ENCODE results near the gene MEI1.

Gene MEI1

DNA sequence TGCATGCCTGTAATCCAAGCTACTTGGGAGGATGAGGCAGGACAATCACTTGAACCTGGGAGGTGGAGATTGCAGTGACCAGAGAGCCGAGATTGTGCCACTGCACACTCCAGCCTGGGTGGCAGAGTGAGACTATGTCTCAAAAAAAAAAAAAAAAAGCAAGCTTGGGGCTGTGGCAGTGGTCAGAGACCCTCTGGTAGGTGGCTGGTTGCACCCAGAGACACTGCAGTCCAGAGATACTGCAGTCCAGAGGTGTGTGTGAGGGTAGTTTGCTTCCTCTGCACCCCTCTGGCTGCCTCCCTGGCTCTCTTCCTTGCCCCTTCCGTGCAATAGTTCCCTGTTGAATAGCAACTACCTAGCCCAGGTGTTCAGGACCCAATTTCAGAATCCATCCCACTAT is 99.4 kb downstream of the MEI1 start:
- DNase-seq: no peak

DNA sequence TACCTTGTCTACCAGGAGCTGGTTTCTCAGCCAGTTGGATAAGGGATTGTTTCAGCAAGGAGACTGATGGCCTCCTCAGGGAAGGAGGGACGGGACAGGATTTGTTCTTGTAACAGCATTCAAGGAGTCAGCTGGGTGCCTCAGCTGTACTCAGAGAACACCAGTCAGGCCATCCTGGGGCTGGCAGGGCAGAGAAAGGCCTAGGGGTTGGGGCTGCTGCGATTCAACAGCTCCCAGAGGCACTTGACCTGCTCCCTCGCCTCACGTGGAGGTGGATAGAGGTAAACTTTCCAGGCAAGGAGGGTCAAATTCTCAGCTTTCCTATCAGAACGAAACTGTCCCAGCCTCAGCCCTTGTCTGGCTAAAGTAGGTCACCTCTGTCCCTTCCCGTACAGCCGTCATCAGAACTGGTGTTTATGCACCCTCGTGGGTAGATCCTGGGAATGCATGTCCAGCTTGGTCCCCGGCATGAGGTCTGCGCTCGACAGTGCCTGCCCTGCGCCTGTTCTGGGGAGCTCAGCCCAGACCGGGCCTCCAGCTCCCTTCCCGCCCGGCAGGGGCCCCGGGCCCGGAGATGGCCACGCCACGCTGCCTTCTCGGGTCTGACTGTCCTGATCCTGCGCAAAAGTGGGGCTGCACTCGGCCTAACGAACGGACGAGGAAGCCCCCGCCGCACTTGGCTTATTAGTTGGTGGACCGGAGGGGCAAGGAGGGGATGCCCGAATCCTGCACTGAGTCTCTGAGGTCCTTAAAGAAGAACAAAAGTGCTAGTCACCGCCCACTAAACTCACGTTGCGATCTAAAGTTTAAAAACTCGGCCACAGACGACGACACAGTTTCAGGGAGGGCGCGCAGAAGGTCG is 100.4 kb downstream of the MEI1 start:
- DNase-seq: no peak

DNA sequence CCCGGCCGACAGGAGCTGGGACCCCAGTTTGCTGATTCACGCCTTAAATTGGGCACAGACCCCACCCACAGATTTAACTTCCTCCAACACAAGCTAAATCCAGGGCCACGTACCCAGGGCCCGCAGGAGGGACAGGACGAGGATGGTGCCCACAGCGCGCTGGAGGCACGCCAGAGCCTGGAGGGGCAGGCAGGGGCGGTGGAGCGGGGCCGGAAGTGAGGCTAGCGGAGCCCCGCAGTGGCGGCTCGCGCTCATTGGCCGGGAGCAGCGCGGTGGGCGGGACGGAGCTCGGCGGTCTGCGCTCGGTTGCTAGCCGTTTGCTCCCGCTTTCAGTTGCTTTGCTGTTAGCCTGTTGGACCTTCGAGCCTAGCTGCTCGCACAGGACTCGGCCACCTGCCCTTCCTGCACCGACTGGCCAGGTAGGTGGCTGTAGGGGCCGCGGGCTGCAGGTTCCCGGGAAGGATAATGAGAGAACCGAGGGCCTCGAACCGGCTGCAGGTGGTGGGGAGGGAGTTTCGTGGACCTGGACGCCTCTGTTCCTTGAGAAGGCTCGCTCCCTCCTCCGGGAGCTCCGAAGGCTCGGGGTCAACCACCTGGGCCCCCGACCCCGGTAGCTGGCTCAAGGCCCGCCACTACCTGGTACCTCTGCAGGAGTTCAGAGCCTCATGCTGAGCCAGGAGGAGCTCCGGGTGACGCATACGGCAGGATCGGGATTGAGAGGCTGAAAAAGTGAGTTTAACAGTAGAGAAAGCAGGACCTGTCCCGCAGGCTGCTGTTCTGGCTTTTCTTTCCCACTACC is 101.2 kb downstream of the MEI1 start, which contains the start of gene CCDC134:
CCDC134 (plus strand) TSS at position 332 of the 799 bp plus-strand sequence. CDS start 8,212 bp downstream, outside the sequence.
- peak; percentile 38 to 78 for DNase-seq

DNA sequence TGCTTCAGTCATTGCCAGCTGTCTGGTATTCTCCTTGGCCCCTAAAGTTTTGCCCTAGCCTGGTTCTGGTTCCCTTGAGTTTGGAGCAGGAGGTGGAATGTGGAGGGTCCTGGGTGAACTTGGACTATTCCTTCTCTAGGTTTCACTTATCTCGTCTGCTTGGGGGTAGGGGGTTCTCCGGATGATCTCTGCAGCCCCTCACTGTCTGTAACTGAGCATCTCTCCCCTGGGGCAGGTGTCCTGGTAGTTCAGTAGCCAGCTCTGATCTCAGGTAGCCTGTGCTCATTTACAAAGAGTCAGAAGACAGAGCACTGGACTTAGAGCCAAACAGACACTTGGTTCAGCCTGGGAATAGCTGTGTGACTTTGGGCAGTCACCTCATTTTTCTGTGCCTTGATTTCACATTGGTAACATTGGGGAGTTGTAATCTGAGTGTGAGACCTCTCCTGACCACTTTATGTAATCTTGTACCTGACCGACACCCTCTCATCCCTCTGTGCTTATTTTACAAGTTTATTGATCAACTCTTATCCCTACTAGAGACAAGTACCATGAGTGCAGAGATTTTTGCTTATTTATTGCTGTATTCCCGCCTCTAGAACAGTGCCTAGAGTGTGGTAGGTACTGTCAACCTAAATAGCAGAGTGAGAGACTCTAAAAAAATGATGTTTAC is 102.0 kb downstream of the MEI1 start:
- DNase-seq: no peak

DNA sequence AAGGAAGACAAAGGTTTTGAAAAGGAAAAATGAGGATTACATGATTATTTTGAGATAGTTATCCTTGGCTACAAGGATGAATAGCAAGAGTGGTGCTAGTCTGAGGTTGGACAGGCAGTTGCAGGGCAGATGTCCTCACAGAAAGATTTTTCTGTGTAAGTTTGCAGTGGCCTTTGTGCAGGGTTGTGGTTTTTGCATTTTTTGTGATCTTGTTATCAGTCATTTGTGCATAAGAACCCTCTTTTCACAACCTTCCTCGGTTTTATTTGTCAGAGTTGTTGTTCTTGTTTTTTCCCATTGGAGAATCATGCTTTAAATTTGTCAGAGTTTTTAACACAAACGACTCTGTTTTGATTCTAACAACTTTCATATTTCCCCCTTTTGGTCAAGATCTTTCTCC is 102.6 kb downstream of the MEI1 start:
- DNase-seq: no peak

DNA sequence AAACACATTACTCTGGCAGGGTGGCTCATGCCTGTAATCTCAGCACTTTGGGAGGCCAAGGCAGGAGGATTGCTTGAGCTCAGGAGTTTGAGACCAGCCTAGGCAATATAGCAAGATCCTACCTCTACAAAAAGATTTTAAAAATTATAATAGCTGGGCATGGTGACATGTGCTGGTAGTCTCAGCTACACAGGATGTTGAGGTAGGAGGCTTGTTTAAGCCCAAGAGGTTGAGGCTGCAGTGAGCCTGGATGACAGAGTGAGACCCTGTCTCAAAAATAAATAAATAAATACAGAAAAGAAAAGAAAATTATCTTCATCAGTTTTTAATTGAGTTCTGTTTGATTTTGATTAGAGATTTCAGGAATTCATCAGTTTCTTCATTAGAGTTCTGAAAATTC is 106.3 kb downstream of the MEI1 start:
- no peak for DNase-seq

DNA sequence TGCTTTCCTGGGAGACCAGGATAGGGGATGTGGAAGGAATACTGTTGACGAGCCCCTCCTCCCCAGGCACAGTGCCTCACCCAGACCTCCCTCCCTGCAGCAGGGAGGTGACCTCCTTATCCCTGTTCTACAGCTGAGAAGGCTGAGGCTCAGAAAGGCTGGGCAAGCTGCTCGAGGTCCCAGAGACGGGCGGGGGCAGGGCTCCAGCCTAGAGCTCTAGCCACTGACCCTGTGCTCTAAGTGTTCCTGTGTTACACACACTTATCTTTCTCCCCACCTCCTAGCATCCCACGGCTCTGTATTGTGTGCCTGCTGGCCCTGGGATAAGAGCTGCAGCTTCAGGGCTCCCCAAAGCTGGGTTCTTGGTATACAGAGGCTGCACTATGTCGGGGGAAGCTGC is 109.1 kb downstream of the MEI1 start:
- DNase-seq: no peak

DNA sequence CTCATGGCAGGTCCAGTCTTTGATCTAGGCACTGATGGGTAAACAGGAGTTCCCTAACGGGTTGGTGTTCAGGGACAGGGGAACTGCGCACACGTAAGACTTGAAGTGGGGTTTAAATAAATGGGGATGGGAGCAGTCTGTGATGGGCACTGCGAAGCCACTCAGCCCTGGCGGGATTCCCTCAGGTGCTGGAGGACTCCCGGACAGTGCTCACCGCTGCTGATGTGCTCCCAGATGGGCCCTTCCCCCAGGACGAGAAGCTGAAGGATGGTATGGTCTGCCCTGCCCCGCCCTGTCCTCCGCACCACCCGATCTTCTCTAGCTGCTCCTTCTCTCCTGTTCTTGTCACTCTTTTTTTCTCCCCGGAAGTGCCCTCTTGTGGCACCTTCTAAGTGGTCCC is 110.7 kb downstream of the MEI1 start:
- no peak for DNase-seq

DNA sequence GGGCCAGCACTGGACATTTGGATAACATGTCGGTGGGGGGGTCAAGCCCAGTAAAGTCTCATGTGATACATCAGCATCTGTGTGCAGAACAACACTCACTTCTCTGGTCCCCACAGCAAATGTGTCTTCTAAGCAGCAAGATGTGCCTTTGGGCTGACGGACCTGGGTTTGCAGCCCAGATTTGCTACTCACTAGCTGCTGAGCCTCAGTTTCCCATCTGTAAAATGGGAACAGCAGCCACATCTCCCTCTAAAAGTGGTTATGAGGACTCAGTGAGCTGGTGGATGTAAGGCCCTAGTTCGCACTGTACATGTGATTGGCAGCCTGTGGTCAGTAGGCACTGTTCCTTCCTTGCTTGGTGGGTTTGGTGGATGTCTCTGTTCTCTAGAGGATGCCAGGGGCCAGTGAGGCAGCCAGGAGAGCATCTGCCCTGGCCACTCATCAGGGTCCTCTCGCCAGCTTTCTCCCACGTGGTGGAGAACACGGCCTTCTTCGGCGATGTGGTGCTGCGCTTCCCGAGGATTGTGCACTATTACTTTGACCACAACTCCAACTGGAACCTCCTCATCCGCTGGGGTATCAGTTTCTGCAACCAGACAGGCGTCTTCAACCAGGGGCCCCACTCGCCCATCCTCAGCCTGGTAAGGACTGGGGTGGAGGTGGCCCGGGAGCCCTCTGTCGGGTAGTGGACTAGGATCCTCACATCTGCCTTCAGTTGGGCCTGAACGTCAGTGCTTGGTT is 113.7 kb downstream of the MEI1 start:
- no peak for DNase-seq

DNA sequence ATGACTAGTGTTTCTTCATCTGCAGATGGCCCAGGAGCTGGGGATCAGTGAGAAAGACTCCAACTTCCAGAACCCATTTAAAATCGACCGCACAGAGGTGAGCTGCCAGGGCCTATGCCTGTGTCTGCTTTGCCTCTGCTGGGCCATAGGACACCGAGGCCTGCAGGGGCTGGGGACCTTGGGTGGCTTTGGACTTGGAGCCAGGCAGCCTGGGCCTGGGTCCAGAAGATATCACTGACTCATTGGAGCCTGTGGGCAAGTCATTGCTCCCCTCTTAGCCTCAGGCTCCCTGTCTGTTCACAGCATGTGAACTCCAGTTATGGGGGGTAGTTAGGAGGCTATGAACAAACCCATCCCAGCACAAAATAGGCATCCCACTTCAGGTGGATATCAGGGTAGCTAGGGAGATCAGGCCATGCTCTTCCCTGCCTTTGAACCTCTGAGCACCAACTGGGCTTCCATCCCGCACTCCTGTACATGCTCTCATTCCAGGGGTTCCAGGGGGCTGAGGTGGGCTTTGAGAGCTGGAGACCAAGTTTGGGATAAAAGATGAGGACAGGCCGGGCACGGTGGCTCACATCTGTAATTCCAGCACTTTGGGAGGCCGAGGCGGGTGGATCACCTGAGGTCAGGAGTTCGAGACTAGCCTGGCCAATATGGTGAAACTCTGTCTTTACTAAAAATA is 114.6 kb downstream of the MEI1 start:
- no peak for DNase-seq

DNA sequence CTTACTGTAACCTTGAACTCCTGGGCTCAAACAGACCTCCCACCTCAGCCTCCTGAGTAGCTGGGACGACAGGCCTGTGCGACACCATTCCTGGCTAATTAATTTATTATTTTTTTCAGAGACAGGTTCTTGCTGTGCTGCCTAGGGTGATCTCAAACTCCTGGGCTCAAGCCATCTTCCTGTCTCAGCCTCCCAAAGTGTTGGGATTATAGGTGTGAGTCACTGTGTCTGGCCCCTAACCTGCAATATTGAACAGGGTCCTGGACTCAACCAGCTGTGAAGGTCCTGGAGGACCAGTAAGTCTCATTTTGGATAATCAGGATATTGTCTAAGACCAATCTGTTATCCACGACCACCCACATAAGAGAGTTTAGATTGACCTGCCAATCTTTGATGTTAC is 116.4 kb downstream of the MEI1 start:
- no peak for DNase-seq

DNA sequence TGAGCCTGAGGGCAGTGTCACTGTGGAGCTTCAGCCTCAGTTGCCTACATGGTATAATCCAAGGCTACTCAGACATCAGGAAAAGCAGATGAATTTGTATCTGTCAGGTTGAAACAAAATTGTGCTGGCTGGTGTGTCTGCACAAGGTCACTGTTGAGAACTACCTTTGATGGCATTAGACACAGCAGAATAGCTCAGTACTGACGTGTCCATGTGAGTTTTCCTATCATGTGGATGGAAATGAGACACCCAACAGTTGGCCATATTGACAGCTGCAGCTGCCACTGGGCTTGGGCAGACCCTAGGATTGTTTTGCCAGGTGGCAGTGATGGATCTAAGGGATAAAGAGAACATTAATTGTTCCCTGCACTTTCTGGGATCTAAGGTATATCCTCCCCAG is 116.9 kb downstream of the MEI1 start:
- DNase-seq: no peak

DNA sequence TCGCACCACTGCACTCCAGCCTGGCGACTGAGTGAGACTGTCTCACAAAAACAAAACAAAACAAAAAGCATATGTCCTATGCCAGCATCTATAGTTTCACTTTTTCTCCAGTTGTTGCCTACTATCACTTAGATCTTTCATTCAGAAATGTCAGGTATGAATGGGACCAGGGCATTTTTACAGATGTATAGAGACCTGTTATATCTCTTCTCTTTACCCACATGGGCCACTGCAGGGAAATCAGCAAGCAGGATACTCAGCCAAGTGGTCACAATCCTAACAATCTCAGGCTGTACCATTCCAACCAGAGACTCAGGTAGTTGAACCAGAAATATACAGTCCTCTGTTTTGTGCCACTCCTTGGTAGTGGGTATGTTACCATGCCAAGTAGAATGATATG is 117.6 kb downstream of the MEI1 start:
- DNase-seq: no peak

DNA sequence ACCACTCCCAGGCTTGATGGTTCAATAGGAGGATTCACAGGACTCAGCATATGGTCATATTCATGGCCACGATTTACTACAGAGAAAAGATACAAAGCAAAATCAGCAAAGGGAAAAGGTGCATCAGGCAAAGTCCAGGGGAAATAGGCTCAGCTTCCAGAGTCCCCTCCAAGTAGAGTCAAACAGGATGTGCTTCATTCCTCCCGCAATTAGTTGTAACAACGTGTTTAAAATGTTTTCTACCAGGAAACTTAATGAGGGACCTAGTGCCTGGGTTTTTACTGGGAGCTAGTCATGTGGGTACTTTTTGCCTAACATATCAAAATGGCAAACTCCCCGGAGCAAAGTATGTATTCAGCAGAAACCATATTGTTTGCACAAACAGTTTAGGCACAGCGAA is 118.7 kb downstream of the MEI1 start:
- no peak for DNase-seq

DNA sequence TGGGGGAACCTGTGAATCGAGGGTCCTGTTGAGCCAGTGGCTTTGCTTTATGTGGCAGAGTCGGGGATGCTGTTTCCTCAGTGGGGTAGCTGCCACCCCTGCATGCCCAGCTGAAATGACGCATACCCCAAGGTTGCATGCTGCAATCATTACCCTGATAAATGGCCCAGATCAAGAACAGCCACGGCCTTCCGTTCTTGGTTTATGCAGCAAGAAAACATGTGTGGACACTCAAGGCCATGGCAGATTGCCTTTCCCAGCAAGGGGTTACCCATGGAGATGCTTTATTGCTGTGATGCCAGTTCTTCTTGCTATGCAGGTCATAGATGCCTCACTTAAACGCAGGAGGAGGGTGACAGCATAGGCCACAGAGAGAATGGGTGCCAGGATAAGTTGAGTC is 119.3 kb downstream of the MEI1 start:
- no peak for DNase-seq

DNA sequence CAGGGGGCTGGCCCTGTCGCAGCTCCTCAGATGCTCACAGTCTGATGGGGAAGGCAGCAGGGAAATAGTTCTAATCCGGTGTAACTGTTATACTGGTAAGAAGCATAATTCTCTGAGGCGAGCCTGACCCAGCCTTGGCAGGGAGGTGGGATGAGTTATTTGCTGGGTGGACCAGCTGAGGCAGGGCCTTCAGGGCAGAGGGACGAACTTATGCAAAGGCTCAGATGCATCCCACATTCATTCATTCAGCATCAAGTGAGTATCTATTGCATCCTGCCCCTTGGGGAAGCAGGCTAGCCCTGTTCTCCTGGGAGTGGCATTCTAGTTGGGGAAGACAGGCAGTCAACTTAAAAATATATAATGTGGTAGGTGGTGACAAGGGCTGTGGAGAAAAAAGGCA is 120.0 kb downstream of the MEI1 start:
- DNase-seq: no peak

DNA sequence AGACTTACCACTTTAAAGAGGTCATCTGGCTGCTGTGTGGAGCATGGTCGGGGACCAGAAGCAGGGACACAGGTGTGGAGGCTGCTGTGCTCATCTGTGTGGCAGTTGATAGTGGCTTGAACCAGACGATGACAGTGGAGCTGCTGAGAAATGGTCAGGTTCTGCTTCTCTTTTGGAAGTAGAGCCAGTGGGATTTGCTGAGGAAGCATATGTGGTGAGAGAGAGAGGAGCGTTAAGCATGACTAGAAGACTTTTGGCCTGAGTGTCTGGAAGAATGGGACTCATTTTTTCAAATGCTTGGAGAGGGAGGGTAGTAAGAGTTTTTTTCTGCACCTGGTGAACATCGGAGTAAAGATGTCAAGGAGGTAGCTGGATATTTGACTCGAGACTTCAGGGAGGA is 121.1 kb downstream of the MEI1 start:
- no peak for DNase-seq

DNA sequence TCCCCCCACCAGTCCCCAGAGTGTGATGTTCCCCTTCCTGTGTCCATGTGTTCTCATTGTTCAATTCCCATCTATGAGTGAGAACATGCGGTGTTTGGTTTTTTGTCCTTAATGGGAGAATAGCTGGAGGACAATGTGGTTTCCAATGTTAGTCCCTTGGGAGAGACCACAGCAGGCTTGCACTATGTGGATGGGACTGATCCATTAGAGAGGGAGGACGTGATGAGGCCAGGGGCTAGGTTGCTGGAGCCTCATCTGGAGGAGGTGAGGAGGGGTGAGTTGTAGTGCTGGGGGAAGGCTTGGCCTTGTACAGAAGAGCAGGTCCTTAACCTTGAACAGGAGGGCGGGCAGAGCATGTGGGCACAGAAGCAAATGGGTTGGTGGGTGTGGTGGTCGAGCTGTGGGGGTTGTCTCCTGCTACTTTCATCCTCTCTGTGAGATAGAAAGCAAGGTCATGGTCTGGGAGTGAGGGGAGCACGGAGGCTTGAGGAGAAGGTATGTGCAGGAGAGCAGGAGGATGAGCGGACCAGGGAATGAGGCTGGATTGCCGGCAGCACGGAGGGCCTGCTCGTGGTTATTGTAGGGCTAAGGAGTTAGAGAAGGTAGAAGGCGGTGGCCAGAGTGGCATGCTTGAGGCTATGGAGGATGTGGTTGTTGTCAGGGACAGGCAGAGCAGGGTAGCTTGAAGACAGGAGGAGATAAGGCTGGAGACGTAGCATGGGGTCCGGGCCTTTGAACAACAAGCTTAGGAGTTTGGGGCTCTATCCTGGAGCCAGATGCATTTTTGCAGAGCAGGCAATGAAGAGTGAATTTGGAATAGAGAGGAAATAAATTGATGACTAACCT is 122.4 kb downstream of the MEI1 start:
- DNase-seq: no peak

DNA sequence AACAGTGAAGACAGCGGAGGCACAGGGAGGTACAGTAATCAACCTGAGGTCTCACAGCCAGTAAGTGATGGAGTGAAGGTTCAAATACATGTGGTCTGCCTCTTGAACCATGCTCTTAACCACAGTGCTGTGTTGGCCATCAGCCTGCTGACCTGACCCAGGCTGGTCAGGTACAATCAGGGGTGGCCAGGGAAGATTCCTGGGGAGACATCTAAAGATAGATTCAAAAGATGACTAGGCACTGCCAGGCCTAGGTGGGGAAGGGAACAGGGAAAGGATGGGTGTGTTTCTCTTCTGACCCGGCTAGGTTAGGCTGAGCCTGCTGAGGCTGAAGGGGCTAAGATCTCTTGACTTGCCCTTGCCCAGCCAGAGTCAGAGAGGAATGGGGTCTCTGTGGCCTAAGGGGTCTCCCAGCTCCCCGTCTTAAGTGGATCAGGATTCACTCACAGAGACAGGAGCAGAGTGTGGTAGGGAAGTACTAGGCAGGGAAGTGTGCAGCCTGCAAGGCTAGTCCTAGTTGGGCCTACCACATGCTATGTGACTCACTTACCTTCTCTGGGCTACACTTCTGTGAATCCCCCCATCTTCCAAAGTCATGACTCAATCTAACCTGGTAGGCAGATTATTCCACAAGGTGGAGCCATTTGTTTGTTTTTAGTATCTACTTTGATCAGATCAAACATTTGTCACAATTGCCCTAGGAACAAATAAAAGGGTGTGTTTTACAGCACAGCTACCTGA is 123.2 kb downstream of the MEI1 start:
- DNase-seq: peak in 1 of 2 experiments; percentile 51

DNA sequence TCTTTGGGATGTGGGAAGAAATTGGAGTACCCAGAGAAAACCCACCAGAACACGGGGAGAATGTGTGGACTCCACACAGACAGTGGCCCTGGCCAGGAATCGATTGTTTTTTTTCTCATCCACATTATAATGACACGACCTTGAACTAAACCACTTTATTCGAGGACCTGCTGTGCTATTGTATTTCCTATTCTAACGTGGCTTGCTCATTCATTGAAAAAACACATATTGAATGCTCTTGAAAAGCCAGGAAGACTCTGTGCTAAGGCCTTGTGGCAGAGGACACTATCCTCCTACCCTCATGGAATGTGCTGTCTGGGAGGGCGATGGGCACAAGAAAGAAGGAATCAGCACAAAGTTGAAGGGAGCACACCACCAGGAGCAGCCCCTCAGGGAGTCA is 124.5 kb downstream of the MEI1 start:
- no peak for DNase-seq

DNA sequence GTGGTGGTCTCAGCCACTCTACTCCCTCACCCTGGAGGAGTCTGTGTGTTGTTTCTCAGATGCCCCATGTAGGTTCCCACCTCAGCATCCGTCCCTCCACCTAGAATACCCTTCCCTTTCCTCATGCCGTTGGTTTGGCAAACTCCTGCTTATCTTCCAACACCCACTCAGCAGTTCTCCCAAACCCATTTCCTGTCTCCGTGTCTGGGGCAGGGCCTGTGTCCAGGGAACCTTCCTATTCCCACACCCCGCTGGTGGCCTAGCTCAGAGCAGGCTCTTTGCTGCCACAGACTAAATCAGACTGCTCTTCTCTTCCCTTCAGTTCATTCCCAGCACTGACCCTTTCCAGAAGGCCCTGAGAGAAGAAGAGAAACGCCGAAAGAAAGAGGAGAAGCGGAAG is 126.1 kb downstream of the MEI1 start:
- no peak for DNase-seq
